Frontal cortex (tissue), 4 donors: ENCODE data around the gene VAMP2. TPM values are rescaled to one million over a fixed set of nuclear protein-coding genes. Genes with fewer than 3 reads are reported as not detected.

ENCODE experiments used
- DNase-seq, 2 donors: peaks; one replicate each; pipeline ENCODE4 v3.0.0; 2012; ENCODE audit warnings: low spot score in 2 of 2
- FAIRE-seq: peaks from 2 replicates; lab custom pipeline; 2012; peaks lifted over from hg19 to GRCh38; lab: Jason Lieb, UNC
- total RNA-seq: library from RNA; depleted of rRNA; stranded (reverse); fragments of >200 nt; gene quantifications from one replicate; pipeline ENCODE4 v1.2.3, GENCODE V29; 2014
- donor health status: control.
- donor health status: control.
- donor health status: control.

The VAMP2 gene
- total RNA-seq, 1 donor from 2014 or later, result 23.6 TPM

- no peak for FAIRE-seq
Measured at GRCh38 chr17:8126491-8127066, 36.2 kb downstream of the VAMP2 start.

DNA sequence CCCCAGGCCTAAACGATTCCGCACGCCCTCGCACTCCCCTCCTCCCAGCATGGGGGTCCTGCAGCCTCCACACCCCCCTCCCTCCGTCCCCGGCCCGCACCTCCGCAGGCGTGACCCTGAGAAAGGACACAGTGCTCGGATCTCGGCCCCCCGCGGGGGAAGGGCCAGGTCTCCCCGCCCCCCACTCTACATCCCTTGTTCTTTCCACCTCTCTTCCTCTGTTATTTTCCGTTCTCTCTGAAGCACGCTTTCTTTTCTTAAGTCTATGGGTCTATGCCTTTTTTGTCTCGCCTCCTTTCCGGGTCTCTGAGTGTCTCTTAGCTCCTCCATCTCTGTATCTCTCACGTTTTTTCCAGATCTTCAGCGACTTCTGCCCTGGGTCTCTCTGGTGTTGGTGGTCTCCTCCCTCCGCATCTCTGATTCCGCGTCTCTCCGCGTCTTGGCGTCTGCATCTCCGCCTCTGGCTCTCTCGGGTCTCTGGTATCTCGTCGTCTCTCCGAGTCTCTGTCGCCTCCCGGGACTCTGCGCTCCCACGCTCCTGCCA, 36.7 kb downstream of the VAMP2 start:
- peak in 1 of 2 donors; percentile 50 for DNase-seq
- no peak for FAIRE-seq

More at GRCh38 chr17:8126491-8127066, 36.2 kb downstream of the VAMP2 start:
- DNase-seq, result peak; percentile 65 to 72

DNA sequence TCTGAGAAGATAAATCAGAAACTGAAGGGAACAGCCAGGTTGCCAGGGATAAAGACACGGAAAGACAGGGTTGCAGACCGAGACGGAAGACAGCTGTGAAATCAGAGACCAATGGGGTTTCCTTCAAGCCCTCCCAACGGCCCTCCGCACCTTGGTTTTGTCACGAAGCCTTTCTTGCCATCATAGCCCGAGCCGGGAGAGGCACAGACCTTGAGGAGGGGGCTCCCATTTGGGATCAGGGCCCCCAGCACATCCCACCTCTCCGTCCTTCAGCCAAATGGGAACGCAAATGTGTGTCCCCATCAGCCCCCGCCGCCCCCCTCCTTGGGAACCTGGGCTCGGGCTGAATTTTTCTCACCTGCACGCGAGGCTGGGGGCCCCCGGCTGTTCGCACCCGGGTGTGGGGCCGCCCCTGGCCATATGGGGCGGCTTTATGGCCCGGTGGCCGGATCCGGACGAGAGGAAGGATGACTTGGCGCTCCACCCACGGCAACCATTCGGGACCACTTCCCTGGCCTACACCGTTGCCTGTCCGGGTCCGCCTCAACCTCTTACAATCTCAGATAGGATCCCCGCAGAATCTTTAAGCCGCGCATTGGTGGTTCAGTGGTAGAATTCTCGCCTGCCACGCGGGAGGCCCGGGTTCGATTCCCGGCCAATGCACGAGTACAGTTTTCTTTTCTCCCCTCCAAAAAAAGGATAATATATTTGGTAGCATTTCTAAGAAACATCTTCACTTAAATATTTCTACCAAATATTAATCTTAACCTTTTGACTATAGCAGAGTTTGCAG, 37.4 kb downstream of the VAMP2 start:
- DNase-seq (peak; percentile 82 to 88), FAIRE-seq (no peak)

GRCh38 chr17:8124350-8125153, 38.2 kb downstream of the VAMP2 start:
- DNase-seq, result no peak
- no peak for FAIRE-seq

GRCh38 chr17:8123695-8124349, 38.9 kb downstream of the VAMP2 start, which contains the start of gene HES7:
TSS of gene HES7 (minus strand) at chr17:8124106. CDS start at chr17:8124084, 22 bp downstream.
- DNase-seq (no peak), FAIRE-seq (no peak)

- DNase-seq (no peak), FAIRE-seq (no peak)
Measured at GRCh38 chr17:8122924-8123694, 39.6 kb downstream of the VAMP2 start.

- DNase-seq (no peak), FAIRE-seq (no peak)
Measured at GRCh38 chr17:8122422-8122923, 40.3 kb downstream of the VAMP2 start.

DNA sequence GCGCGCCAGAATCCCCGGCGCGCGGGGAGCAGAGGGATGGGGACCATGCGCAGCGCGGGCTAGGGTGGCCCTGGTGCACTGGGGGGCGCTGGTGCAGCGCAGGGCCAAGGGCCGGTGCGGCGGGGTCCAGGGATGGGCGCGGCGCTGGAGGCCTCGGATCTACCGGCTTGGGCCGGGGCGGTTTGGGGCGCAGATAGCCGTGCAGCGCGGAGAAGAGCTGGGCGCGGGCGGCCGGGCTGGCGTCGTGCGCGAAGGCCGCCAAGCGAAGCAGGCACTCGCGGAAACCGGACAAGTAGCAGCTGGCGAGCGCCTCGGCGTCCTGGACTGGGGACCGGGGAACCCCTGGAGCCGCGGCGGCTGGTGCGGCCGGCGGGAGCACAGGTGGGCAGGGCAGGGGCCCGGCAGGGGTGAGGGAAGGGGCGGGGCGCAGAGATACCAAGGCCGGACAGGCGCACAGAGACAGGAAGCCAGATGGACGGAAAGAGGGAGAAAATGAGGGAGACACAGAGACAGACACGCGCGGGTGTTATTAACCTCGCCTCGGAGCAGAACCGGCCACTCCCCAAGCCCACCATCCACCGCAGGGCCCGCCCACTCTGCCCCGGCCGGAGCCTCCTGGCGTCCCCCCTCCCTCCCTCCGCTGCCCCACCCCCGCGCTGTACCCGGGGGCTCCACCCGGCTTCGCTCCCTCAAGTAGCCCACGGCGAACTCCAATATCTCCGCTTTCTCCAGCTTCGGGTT, 40.9 kb downstream of the VAMP2 start:
- FAIRE-seq (no peak), DNase-seq (peak; percentile 65 to 77)

DNA sequence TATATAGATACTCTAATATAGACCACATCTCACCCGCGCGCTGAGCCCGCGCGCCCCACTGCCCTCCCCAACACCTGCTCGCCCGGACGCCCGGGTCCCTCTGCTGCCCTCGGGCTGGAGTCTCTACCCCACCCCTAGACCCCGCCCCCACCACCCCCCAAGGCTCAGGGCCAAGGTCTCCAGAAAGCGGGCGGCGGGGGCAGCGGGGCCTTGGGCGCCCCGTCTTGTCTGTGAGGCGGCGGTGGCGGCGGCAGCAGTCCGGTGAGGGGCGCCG, 41.4 kb downstream of the VAMP2 start:
- FAIRE-seq, result no peak
- DNase-seq, result no peak

DNA sequence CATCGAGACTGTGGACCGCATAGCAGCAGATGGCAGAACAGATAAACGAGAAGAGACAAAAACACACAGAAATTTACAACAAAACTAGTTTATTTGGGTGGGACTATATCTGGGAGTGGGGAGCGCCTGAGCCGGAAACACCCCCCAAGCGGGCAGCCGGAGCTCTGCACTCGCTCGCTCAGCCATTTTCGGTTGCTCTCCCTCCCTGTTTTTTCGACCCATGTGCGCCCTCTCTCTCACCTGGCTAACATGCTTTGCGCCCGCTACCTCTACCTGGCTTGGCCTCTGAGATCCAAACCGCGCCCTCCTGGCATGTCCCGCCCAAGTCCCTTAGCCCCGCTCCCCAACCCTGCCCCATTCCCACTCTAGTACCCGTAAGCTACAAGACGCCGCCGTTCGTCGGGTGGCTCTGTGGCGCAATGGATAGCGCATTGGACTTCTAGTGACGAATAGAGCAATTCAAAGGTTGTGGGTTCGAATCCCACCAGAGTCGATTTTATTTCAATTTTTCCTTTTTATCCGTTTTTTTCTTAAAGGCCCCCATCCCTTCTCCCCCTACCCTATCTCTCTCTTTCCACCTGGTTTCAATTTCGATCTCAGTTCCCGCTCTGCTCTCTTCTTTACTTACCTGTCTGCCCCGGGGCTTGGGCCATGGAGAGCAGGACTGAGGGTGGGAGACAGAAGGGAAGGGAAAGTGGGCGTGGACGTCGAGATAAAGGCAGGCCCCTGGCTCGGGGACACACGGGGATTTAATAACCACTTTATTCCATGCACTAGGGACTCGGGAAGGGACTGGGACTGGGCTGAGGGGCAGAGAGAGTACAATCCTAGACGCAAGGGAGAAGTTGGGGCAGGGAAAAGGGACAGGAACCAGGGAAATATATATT, 42.0 kb downstream of the VAMP2 start:
- FAIRE-seq (no peak), DNase-seq (peak in 1 of 2 donors; percentile 68)

- DNase-seq (peak in 1 of 2 donors; percentile 71), FAIRE-seq (peak; percentile 87)
Measured at GRCh38 chr17:8119581-8120519, 42.9 kb downstream of the VAMP2 start.

- peak; percentile 59 for FAIRE-seq
- DNase-seq, result peak; percentile 87 to 91
Measured at GRCh38 chr17:8118769-8119580, 43.8 kb downstream of the VAMP2 start.

DNA sequence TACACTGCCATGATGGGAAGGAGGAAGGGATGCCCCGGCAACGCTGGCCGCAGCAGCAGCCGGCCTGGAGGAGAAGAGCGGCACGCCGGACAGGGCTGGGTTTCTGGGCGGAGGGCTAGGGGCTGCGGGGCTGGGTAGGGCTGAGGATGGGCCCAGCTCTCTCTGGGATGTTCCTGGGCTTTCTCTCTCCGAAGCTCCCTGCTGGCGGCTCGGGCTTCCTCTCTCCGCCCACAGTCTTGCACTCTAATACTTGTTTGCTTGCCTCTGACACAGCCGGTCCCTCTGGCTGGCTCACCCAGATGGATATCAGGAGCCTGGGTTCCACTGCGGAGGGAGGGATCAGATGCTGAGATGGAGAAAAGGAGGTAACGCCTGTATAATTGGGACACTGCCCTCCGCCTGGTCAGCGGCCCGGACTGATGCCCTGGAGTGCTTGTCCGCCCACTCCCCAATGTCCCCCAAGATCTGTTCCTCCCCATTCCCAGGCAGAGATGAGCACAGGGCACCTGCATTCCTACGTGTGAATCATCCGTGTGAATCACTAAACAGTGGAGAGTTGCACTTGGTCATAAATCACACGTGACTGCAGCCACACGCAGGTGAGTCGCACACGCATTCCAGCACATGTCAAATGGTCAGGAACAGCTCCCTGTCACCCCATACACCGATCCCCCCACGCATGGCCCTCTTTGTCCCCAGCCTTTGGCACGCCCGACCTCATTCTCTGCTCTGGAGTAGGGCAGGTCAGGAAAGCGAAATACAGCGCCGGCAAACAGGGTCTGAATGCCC, 44.6 kb downstream of the VAMP2 start, which contains the start of gene ALOXE3:
ALOXE3 (minus strand) TSS at position 535 of the 789 bp plus-strand sequence; CDS start at position 11, 524 bp downstream.
- DNase-seq, result no peak
- FAIRE-seq, result no peak

GRCh38 chr17:8117367-8117979, 45.3 kb downstream of the VAMP2 start:
- FAIRE-seq (no peak), DNase-seq (no peak)
